GM20431 (cell line): ENCODE measurements around the gene NEDD4L.

Experiments used
- in situ Hi-C: fragments of 300-500 bp; cut with MseI, MboI; formaldehyde crosslinking; loops from one replicate; pipeline ENCODE4 v1.15.0; 2020; ENCODE audit warnings: low sequenced_read_pairs; ENCODE audit not compliant: unreplicated experiment

The NEDD4L gene

DNA sequence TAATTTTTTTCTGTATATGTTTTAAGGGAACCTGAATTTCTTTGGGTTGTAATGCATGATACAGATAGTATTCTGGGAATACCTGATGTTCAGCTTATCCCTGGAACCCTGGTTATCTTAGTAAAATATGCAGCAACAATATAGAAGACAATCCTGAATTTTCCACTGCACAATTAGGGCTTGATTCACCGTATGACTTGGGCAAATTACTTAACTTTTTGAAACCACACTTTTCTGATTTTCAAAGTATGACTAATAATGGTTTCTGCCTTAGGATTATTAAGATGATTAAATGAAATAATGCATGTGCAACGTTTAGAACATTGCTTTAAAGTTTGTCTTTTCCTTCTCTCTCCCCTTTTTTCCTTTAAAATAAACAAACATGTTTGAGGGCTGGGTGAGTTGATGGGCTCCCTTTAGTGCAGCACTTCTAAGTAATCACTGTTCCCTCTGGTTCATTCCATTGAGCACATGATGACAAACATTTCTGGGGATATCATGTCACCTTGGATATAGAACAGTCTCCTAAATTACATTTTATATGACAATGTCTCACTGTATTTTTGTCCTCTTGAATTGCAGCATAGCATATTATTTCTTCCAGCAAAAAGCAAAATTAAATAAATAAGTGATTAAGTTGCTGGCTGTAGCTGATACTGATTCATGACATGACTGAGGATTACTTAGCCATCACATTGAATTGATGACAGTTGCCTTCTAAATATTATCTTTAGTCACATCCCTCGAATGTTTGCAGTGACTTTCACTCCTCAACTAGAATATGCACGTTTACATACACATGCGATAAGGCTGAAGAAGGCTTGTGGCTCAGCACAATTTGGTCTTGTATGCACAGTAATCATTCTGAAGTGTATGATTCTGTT is 254.5 kb downstream of the NEDD4L start:
- in situ Hi-C loops, result no loop called here

DNA sequence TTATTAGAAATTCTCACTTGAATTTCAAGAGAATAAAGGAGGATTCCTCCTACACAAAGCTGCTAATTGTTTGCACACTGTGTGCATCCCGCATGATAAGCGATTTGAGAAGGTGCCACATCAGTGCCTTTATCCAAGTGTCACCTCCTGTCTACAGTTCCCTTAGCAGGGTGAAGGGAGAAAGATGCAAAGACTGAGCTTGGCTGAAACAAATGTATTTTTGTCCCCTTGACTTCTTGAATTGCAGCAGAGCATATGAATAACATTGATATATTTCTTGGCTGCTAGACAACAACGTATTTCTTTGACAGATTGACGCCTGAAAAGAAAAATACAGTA is 255.1 kb downstream of the NEDD4L start:
- in situ Hi-C loops, result no loop called here

DNA sequence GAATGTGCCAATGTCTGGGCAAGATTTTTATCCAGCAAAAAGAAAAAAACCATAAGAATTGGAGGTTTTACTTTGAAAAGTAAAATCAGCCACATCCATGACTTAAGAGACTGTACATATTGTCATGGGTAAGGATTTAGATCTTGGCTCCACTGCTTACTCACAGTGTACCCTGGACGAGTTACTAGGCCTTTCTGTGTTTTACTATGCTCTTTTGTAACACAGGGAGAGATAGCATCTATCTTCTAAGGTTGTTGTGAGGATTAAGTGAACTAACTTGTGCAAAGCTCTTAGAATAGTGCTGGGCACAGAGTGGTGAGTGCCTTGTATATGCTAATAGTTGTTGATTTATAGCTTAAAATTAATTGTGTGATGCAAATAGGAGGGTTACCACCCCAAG is 255.9 kb downstream of the NEDD4L start:
- in situ Hi-C loops, result no loop called here

DNA sequence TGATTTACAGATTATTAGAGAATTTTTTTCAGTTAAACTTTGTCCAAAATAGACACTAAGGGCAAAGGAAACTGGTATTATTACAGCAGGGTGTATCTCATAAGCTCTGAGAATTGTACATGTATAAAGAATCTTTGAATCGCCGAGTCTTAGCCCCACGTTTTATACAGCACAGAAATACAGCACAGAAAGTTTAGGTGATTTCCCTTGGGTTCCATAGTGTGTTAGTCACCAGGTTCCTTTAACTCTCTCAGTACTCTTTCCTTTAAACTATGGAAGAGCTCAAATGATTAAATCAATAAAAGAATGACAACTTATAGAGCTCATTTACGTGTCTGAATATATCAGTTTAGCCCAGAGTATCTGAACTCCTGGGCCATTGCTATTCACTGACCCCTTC is 256.8 kb downstream of the NEDD4L start:
- in situ Hi-C loops, result no loop called here

DNA sequence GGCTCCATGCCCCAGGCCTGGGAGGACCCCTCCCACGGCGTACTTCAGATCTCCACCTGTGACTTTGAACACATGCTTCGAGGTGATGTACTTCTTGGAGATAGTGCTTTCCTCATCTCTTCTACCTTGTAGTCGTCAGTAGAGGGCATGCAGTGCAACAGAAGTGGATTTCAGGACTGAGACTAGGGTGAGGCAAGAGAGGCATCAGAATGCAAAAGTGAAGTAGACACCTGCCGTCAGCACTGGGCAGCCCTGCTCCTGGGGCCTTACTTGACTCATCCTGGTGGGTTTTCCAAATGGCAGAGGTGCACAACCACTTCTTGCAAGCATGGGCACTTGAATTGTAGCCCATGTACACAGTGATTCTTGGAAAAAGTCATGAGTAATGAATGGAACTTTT is 258.8 kb downstream of the NEDD4L start:
- in situ Hi-C loops, result no loop called here

DNA sequence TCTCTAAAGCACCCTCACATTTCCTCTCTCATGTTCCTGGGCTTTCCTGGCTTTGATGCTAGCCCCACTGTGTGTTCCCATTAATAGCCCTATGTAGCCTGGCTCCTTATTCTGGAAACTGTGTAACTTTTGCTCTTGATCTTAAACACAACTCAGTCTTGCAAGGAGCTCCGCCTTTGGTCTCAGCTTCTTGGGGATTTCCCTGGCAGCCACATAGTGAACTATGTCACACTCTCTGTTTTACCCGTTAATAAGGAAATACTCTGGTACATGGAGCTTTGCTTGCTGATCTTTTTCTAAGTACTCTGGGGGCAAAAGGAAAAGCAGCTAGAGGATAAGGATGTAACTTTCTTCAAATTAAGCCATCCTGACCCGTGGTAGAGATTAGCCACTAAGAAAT is 259.3 kb downstream of the NEDD4L start:
- in situ Hi-C loops, result no loop called here

DNA sequence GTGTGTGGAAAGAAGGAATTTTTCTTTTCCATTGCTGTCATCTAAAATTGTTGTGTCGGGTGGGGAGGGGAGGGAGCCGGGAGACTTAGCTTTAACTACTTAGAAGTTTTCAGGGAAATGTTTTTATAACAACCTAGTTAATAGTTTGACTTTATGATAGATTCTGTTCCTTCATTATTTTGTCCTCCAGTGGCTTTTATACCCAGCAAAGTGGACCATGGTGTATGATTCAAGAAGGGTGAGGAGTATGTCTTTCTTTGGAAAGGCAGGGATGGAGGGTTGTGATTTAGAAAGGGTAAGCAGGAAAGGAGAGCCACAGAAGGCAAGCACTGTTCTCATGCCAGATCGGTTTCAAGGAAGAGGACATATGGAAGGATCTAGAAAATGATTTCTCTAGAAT is 261.8 kb downstream of the NEDD4L start:
- in situ Hi-C loops, result no loop called here

DNA sequence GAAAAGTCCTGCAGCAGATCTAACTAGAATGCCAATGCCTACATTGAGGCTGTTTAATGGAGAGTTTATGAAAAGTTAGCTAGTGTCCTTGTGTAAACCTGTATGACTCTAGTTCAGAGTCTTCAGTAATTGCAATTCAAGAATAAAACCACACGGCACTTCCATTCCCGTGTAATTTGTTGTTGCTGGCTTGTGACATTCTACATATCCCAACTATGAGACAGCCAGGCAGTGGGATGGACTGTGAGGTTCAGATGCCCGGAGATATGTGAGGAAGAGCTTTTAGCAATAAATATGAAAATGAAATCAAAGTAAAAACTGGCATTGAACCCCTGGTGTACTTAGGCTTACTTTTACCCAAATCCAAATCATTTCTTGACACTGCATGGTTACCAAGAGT is 263.4 kb downstream of the NEDD4L start:
- in situ Hi-C loops, result no loop called here

DNA sequence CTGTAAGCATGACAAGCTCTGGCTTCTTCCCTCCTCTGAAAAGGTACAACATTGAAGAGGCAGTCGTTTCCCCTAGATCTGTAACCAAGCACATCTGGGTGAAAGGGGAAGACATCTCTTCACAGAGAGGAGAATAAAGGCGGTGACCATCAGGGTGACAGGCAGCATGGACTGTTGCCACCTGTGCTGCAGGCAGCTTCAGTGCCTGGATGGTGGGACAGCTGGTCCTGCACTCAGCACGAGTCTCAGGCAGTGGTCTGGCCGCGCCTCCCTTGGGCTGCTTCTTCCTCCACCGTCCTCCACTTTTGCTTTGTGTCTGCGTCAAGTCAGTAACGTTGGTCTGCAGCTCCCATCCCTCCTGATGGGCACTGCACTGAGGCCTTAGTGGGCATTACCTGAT is 264.4 kb downstream of the NEDD4L start:
- in situ Hi-C loops, result no loop called here

DNA sequence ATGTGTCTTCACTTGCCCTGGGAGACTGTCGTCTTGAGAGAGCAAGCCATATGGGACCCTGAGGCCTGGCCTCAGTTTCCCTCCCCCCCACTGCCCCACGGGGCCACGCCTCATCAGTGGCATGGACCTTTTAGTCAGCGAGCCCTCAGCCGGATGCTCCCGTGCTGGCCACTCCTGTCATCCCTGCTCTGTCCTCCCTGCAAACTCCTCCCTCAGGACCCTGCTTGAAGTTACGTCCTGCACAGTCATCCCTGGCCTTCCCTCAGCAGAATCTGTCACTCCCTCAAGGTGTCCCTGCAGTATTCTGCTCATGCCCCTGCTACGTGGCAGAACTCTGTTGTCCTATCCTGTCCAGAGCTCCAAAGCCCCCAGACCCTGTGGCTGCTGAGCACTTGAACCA is 265.1 kb downstream of the NEDD4L start:
- in situ Hi-C loops, result no loop called here

DNA sequence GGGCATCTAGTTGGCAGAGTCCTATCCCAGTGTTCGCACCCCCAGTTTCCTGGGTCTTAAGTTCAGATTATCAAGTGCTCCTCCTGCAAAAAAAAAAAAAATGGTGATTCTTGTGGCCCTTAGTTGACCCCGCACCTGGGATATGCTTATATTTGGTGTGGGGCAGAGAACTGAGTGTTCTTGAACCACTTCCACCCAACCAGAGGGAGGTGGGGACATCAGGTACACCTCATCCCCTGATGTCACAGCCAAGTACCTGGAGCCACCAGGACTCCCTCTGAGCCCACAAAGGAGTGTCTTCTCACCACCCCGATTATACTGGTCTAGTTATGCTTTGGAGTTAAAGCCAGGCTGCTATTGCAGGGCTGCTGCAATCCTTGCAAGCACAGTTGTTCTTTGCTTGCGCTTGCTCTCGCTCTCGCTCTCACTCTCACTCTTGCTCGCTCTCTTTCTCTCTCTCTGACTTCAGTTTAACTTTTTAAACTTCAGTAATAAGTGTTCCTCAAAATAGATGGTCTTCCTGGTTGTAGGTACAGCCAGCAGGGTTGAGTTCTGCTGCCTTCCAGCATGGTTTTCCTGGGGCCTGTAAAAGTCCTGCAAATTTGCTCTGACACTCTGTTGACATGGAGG is 265.7 kb downstream of the NEDD4L start:
- in situ Hi-C loops, result no loop called here

DNA sequence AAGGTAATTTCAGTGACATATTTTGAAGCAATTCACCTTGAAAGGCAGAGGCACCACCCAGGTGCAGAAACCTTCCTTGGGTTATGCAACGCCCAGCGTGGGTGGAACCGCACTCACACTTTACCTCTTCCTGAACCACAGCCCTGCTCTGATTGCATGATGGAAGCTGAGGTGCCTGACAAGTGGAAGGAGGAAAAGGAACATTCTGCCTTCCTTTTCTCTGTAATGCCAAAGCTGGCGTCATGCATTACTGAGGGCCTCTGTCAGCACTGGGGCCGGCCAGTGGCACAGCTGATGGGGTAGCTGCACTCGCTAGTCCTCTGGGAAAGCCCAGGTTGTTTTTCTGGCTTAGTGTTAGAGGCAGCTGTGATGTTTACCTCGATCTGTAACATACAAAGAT is 266.5 kb downstream of the NEDD4L start:
- in situ Hi-C loops, result no loop called here

DNA sequence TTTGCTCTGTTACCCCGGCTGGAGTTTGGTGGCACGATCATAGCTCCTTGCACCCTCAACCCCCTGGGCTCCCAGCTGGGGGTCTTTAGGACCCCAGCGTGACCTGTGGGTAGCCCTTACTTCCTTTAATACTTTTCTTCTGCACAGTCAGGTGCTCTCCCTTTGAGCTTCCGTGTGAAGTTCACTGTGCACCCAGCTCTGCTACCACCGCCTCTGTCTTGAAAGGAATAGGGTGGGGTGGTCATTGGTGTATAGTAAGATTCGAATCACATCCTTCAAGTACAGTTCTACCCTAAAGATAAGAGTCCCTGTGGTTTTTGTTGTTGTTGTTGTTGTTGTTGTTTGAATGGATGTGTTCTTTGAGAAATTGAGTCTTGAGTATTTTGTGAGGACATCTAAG is 267.4 kb downstream of the NEDD4L start:
- in situ Hi-C loops, result no loop called here

DNA sequence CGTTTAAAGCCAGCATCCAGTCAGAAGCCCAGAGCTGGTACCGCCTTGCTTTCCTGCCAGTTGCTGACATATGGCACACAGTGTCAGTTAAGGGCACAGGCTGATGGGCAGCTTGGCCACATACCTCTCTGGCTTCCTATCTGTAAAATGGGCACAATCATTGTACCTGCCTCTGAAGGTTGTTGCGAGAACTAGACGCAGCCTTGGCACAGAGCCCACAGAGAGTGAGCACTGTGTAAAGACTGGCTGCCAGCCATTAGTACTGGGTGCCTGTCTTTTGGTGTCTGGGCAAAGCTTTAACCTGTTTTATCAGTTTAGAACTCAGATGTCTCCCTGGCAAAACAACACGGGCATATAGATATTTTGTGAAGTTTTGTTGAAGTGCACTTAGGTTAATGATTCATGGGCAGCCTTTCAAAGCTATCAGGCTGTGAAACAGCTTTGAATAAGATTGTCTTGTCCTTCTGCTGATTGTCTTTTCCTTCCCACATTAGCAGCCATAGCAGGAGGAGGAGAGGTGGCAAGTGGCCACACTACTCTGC is 269.5 kb downstream of the NEDD4L start:
- in situ Hi-C loops, result no loop called here

DNA sequence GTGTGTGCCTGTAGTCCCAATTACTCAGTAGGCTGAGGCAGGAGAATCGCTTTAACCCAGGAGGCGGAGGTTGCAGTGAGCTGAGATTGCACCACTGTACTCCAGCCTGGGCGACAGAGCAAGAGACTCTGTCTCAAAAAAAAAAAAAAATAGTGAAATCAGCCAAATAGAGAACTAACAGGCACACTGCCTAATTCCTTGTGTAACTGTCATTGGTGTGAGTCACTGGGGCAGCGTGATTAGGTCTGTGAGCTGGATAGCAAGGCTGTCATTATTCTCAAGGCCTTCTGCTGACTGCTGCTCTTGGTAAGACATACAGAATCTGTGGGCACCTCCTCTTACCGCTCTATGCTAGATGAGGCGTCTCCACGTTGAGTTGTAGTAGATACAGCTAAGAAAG is 270.3 kb downstream of the NEDD4L start:
- in situ Hi-C loops, result no loop called here

DNA sequence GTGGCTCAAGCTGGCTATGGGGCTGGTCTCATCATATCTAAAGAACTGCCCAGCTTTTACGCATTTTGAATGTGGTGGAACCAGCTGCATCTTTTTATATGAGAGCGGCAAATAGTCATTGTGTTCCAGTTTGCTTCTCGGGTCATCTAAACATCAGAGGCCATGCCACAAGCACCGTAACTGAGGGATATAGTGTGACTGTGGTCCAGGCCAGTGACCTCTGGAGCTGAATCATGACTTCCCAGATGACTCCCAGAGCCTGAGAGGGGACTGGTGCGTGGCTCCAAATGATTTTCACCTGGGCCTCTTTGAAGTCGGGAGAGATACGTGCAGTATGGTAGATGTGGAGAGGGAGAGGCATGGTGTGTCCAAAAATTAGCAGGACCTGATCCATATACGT is 271.0 kb downstream of the NEDD4L start:
- in situ Hi-C loops, result no loop called here

DNA sequence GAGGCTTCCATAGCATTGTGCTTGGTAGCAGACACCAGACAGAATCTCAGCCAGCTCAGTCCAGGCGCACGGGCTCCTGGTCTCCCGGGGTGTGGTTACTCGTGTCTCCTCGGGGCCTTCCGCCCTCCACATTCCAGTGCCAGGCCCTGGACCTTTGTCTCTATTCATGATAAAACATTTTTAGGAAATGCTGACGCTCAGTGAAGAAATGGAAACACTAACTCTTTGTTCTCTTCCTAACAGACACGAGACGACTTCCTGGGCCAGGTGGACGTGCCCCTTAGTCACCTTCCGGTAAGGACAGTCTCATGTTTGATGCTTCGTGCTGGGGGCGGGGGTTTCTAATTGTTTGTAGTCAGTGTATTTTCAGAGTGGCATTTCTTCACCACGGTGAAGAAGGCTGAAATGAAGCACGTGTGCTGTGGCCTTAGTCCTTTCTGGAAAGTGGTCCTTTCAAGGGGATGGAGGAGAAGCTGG is 271.8 kb downstream of the NEDD4L start:
- in situ Hi-C loops, result no loop called here

DNA sequence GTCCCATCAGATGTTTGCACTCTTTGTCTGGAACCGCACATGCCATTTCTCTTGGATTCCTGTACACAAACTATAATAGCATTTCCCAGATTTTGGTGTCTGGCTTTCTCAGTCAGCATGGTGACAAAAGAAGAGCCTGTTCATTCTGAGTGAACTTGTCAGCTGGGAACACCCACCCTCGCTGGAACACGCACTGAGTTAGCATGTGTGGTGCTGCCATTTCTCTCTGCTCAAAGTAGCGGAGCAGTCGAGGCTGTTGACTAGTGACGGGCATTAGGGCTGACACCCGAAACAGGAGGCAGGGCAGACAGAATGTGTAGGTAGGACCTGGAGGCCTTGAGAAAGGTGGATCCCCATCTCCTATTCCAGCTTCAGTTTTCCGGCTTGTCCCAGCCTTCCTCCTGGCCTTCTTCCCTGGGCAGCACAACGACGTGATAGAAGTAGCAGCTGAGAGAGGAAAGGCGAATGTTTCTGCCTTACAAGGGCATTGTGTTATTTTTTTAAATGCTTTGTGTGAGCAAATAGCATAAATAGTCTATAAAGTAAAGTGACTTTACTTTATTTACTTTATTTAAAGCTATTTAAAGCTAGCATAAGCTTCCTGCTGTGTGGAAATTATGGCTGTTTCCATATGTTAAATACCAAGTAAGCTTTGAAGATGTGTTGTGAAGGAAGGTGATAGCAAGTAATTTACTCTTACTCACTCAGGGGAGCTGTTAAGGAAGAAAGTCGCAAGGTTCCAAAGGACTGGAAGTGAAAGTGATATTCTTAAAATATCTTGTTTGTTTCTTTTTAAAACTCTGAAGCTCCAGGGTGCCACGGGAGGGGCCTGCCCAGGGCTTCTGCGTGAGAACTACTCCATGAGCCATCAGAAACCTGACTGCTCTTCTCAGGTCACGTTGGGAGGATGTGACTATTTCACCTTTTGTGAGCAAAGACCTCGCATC is 272.6 kb downstream of the NEDD4L start:
- in situ Hi-C loops, result no loop called here

DNA sequence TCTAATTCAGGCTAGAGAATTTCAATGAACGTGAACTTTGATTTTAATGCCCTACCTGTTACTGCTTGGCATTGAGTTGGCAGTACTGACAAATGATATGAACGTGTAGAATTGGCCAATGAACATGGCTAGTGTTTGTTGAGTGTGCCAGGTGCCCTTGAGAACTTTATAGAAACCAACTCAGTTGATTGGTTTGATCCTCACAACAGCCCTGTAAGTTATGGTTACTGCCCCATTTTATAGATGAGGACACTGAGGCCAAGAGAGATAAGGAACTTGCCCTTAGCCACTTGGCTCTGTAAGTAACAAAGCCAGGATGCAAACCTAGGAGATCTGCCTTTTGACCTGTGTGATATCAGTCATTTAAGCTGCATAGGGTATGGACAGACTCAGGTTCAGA is 275.7 kb downstream of the NEDD4L start:
- in situ Hi-C loops, result no loop called here

DNA sequence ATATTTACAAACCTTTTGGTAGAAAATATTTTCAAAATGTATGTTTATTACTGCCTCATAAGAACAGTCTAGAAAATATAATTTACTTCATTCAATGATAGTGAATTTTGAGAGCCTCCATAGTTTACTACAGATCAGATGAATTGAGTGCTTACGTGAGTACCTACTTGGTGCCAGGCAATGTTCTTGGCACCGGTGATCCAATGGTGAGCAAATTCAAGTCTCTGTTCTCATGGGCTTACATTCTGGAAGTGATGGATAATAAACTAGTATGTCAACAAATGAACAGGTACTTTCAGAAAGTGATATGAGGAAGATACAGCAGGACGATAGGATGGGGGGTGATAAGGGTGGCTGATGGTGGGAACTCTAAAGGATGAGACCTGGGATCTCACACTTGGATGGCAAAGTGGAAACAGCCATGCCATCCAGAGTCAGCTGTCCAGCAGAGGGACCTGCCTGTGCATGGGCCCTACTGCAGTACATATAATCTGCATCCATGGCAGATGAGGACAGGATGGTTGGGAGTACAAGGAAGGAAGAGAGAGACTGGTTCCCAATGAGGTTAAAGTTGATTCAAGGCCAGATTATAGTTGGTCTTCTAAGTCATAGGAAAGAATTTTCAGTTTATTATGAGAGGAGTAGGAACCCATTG is 277.0 kb downstream of the NEDD4L start:
- in situ Hi-C loops, result no loop called here
